H4 (cell line): Measurements from ENCODE around the gene DLG2. TPM values are rescaled to one million over a fixed set of nuclear protein-coding genes. Genes with fewer than 3 reads are reported as not detected.

Experiments used
- DNase-seq: peaks from one replicate; pipeline ENCODE4 v3.0.0-alpha.2; 2015; ENCODE audit warnings: low spot score
- total RNA-seq: library from RNA; depleted of rRNA; stranded (reverse); fragments of >200 nt; shearing (Covaris generic); gene quantifications from 2 replicates; pipeline ENCODE4 v1.2.3, GENCODE V29; 2014

Gene DLG2
- total RNA-seq, 1 experiment from 2014 or later = 2.6 TPM

DNA sequence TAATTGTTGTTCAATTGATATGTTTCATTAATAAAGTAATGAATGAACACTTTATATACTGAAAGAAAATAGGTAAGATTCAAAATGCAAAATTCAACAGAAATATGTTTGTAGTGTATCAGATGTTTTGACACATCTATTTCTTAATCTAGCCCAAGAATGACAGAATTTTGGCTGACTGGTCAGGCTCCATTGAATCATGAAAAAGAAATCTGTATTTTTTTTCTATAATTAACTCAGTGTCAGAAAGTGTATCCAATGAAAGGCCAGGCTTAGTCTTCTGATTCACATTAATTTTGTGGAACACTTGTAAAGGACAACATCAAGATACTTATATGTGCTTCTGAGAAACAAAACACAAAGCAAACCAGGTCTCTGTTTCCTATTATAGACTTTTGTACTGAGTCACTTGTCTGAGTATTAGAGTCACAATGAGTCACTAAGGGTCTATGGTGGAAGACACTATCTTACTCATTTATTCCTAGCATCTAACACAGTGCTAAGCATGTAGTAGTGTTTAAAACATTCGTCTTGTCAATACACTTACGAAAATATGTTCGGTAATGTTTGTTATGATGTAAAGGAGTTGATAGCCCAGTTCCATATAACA is 2043.3 kb downstream of the DLG2 start:
- DNase-seq = peak; percentile 4

GRCh38 chr11:83574519-83574918 is 2052.6 kb downstream of the DLG2 start:
- no peak for DNase-seq

GRCh38 chr11:83572581-83573496 is 2054.3 kb downstream of the DLG2 start:
- no peak for DNase-seq

DNA sequence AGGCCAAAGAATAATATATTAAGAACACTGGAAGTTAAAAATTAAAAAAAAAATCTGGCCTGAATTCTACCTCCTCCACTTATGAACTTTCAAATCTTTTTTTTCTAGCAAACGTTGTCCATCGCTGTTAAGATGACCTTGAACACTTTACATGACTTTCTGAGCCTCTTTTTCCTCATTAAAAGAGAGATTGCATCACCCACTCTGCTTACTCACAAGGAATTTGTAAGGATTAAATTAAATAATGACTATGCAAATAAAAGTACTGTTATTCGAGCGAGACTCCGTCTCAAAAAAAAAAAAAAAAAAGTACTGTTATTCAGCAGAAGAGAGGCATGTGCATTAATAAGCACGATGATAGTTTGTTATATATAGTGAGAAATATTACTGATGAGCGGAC is 2055.8 kb downstream of the DLG2 start:
- peak; percentile 25 for DNase-seq

DNA sequence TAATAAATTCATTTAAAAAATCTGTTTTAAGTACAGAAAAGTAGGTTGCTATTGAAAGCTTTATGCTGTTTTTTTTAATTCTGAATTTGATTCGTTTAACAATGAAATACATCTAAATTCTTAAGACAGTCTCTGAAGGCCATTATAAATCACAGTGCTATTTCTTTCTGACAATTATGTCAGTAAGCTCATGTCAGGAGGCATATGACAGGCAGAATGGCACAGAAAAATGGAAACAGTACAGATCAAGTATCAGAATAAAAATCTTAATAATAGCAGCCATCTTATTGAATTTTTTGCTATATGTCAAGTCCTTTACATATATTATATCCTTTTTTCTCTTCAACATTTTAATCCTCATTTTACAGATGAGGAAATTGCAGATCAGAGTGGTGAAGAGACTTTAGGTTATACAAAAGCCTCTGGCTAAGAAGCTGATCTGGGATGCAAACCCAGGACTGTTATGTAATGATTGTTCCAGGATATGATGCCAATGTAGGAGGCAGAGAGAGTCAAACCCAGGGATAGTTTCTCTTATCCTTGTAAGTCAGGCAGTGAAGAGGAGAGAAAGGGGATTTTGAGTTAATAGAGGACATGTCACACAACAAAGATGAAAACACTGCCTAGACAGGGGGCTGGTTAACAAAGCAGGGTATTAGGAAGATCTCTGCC is 2057.9 kb downstream of the DLG2 start:
- no peak for DNase-seq

- DNase-seq = no peak
These were observed 2058.6 kb downstream of the DLG2 start for GRCh38 chr11:83568516-83568915.

- DNase-seq = peak; percentile 76
These were observed 2060.2 kb downstream of the DLG2 start for GRCh38 chr11:83566950-83567349.

DNA sequence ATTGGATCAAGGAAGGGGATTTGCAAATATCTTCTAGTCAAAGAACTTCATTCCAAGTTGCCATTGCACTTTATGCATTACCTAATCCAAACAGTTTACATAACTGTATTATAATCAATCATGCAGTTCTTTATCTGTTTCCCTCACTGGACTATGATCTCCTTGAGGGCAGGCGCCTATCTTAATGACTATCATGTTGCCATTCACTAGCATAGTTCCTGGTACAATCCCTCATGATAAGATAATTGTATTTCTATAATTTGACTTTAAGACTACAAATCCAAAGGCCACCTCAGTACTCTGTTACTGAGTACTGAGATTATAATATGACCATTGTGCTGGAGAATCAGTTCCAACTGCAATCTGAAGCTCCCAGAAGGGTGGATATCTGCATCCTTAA is 2062.3 kb downstream of the DLG2 start:
- no peak for DNase-seq

DNA sequence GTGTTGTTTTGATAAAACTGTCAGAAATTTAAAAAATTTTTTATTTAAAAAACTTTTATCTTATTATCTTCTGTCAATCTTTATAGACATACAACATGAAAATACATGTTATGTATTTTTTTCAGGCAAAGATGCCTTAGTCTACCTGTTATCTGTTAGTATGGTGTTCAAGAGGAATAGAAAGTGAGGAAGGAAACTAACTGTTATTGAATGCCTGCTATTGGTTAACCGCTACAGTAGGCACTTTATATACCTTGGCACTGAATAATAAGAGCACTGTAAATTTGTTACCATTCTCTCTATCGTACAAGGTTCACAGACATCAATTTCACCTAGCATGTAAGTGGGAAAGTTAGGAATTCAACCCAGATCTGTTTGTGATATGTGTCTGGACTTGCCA is 2068.9 kb downstream of the DLG2 start:
- DNase-seq = no peak

DNA sequence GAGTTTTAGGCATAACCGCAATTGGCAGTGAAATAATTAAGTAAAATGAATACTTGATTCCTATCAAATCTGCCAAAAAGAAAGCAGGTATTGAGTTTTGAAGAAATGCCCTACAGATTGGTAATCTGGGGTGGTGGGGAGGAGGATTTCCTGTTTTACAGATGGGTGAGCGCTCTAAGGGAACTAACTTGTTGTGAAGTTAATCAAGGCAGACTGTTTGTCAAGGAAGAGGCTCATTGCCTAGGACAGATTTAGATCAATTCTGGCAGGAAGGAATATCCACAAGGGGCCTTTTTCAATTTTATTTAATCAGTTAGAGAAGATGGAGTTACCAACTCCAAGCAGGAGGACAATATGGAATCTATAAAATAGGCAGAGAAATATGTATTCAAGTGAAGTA is 2069.5 kb downstream of the DLG2 start:
- no peak for DNase-seq

DNA sequence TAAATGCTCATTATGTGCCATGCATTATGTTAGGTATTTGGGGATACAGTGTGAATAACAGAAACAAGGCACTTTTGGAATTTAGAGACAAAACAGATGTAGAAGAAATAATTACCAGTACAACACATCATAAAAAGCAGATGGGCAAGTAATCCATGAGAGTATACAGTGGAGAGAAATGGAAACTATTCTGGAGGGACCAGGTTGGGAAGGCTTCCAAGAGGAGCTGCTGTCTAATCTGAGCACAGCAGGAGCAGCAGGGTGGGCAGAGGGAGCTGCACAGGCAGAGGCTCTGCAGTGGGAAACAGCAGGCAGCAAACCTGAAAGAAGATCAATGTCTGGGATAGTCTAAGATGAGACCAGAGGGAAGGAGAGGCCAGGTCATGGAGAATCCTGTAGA is 2072.3 kb downstream of the DLG2 start:
- no peak for DNase-seq

DNA sequence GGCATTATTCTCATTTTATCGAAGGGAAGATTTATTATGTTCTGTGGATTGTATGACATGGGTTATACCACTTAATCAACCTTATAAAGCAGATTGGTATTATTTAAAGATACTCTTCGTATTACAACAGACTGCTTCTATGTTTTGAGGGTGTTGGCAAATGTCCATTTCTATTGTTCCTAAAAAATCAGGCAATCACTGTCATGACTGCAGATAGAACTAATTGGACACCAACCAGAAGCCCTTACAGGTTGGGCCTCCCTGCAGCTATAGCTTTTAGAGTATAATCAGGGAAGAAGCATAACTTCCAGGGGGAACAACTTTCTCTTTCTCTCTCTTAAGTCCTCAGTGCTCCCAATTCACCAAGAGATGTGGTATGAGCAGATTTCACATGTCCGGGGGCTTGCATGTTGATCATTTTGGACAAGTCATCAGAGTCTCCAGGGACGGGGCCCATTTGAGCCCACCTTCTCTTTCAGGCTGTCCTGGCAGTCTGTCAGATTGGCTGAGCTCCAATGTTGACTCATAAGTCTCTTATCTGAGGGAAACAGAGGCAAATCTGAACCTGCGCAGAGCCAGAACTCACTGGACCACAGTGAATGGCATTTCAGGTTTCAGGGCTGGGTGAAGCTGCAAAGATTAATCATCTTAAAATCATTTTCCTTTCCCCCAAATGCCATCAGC is 2077.0 kb downstream of the DLG2 start:
- DNase-seq = no peak

GRCh38 chr11:83546368-83546767 is 2080.8 kb downstream of the DLG2 start:
- no peak for DNase-seq

DNA sequence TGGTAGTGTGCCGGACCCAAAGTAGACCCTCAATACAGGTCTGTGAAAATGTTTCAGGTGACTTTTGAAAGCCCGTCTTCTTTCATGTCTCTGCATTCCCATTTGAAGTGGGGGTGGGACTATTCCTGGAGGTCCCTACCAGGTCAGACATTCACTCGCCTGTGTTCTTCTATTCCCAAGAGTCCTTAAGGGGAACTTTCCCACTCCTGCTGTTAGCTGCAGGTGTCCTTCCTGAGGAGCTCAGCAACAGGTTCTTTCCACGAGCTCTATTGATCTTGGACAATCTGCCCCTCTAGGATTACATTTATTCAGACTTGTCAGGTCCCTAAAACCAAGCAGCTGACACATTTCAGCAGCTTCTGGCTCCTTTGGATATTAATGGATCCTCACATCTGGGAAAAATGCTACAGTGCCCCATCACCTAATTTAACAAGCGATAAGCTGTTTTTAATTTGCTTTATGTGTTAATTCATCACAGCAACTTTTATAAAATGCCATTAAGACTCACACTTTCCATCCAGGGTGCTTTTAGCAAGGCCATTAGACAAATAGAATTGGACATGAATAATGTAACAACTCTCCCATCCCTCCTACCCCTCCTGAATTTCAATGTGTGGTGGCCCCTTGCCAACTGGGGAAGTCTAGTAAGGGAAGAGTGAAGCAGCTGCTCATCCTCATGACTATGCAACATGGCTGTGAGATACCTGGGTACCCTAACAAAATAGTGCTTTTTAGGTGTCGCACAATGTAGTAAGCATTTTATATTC is 2081.5 kb downstream of the DLG2 start:
- no peak for DNase-seq

- no peak for DNase-seq
These were observed 2082.3 kb downstream of the DLG2 start for GRCh38 chr11:83544846-83545245.

- DNase-seq = no peak
These were observed 2083.3 kb downstream of the DLG2 start for GRCh38 chr11:83543706-83544439.

GRCh38 chr11:83542861-83543260 is 2084.3 kb downstream of the DLG2 start:
- DNase-seq = no peak

GRCh38 chr11:83540728-83541127 is 2086.4 kb downstream of the DLG2 start:
- no peak for DNase-seq

GRCh38 chr11:83540112-83540675 is 2086.9 kb downstream of the DLG2 start:
- DNase-seq = peak; percentile 7

DNA sequence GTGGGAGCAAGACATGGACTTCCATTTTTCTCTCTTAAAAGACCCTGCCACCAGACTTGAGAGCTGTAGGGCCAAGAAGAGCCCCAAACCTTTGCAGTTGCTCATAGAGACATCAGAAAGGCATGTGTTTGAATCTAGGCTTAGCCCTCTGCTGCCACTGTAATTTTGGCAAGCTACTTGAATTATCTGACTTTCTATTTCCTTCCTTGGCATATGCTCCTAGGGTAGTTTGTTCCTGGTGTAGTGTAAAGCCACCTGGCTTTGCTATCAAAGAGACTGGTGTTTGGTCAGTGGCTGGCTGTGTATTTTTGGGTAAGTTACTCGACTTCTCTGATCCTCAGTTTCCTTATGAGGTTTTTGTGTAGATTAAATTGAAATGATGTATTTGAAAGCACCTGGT is 2088.9 kb downstream of the DLG2 start:
- no peak for DNase-seq
